Measurements from ENCODE around the gene ABCA13. TPM values are rescaled to one million over a fixed set of nuclear protein-coding genes. Genes with fewer than 3 reads are reported as not detected.

The ABCA13 gene
- total RNA-seq, 1 donor from 2014 or later = 0.20 TPM

- ATAC-seq = no peak
- intact Hi-C loops (cut with micrococcal nuclease) = no loop called here
Observed at GRCh38 chr7:48217266-48217665, 46.0 kb downstream of the ABCA13 start.

GRCh38 chr7:48217753-48218152 is 46.5 kb downstream of the ABCA13 start:
- DNase-seq (no peak), ATAC-seq (no peak)
- intact Hi-C loops (cut with micrococcal nuclease) = no loop called here

More at GRCh38 chr7:48217266-48217665, 46.0 kb downstream of the ABCA13 start:
- no peak for DNase-seq

- intact Hi-C loops (cut with micrococcal nuclease) = no loop called here
- DNase-seq = no peak
- ATAC-seq = no peak
Observed at GRCh38 chr7:48224042-48224441, 52.8 kb downstream of the ABCA13 start.

GRCh38 chr7:48225101-48225500 is 53.8 kb downstream of the ABCA13 start:
- ATAC-seq = no peak
- DNase-seq = no peak
- intact Hi-C loops (cut with micrococcal nuclease) = no loop called here

- no peak for ATAC-seq
- DNase-seq = no peak
- intact Hi-C loops (cut with micrococcal nuclease) = no loop called here
Observed at GRCh38 chr7:48237354-48237753, 66.1 kb downstream of the ABCA13 start.

GRCh38 chr7:48242846-48243245 is 71.6 kb downstream of the ABCA13 start:
- intact Hi-C loops (cut with micrococcal nuclease) = no loop called here
- DNase-seq (no peak), ATAC-seq (no peak)

- ATAC-seq (peak; percentile 72), DNase-seq (no peak)
- intact Hi-C loops (cut with micrococcal nuclease) = no loop called here
Observed at GRCh38 chr7:48244864-48245271, 73.6 kb downstream of the ABCA13 start.

GRCh38 chr7:48245751-48246472 is 74.7 kb downstream of the ABCA13 start:
- intact Hi-C loops (cut with micrococcal nuclease) = no loop called here
- ATAC-seq = peak; percentile 26

GRCh38 chr7:48249166-48249565 is 77.9 kb downstream of the ABCA13 start:
- intact Hi-C loops (cut with micrococcal nuclease) = no loop called here
- DNase-seq (no peak), ATAC-seq (no peak)

More at GRCh38 chr7:48245751-48246472, 74.7 kb downstream of the ABCA13 start:
- DNase-seq = no peak

- DNase-seq (no peak), ATAC-seq (peak; percentile 70)
- intact Hi-C loops (cut with micrococcal nuclease) = no loop called here
Observed at GRCh38 chr7:48250441-48250951, 79.2 kb downstream of the ABCA13 start.

- intact Hi-C loops (cut with micrococcal nuclease) = no loop called here
- DNase-seq = no peak
- ATAC-seq = no peak
Observed at GRCh38 chr7:48251766-48252165, 80.5 kb downstream of the ABCA13 start.

- ATAC-seq (no peak), DNase-seq (no peak)
- intact Hi-C loops (cut with micrococcal nuclease) = no loop called here
Observed at GRCh38 chr7:48252995-48253394, 81.7 kb downstream of the ABCA13 start.

- intact Hi-C loops (cut with micrococcal nuclease) = no loop called here
- DNase-seq (no peak), ATAC-seq (no peak)
Observed at GRCh38 chr7:48255046-48255445, 83.8 kb downstream of the ABCA13 start.

GRCh38 chr7:48259463-48260280 is 88.4 kb downstream of the ABCA13 start:
- ATAC-seq (no peak), DNase-seq (no peak)
- intact Hi-C loops (cut with micrococcal nuclease) = no loop called here

- intact Hi-C loops (cut with micrococcal nuclease) = no loop called here
- ATAC-seq (no peak), DNase-seq (no peak)
Observed at GRCh38 chr7:48261696-48262095, 90.4 kb downstream of the ABCA13 start.

GRCh38 chr7:48262606-48263310 is 91.5 kb downstream of the ABCA13 start:
- no peak for ATAC-seq
- no peak for DNase-seq
- intact Hi-C loops (cut with micrococcal nuclease) = no loop called here

GRCh38 chr7:48263311-48263650 is 92.0 kb downstream of the ABCA13 start:
- intact Hi-C loops (cut with micrococcal nuclease) = no loop called here
- ATAC-seq (no peak), DNase-seq (no peak)

GRCh38 chr7:48269066-48269465 is 97.8 kb downstream of the ABCA13 start:
- intact Hi-C loops (cut with micrococcal nuclease) = no loop called here
- DNase-seq (no peak), ATAC-seq (no peak)

GRCh38 chr7:48274662-48275061 is 103.4 kb downstream of the ABCA13 start:
- no peak for ATAC-seq
- no peak for DNase-seq
- intact Hi-C loops (cut with micrococcal nuclease) = no loop called here

GRCh38 chr7:48279420-48279819 is 108.2 kb downstream of the ABCA13 start:
- DNase-seq (no peak), ATAC-seq (no peak)
- intact Hi-C loops (cut with micrococcal nuclease) = no loop called here

Measured in left ventricle myocardium superior (tissue), 1 donor.